H1 (cell line): ENCODE measurements around the gene SERINC5. TPM values are rescaled to one million over a fixed set of nuclear protein-coding genes. Genes with fewer than 3 reads are reported as not detected.

Source experiments
- ATF3 ChIP-seq: IDR thresholded peaks from 2 replicates; pipeline ENCODE4 v1.6.1; 2011; ENCODE audit warnings: low read depth, mild to moderate bottlenecking, low read length; ENCODE audit not compliant: insufficient read depth
- BACH1 ChIP-seq: IDR thresholded peaks from 2 replicates; pipeline ENCODE4 v1.6.1; 2012; ENCODE audit warnings: low read length, improper control_type of control experiment
- CTBP2 ChIP-seq: IDR thresholded peaks from 2 replicates; pipeline ENCODE4 v1.7.0; 2011; ENCODE audit warnings: borderline replicate concordance, mild to moderate bottlenecking, moderate library complexity, mixed read lengths, low read length; ENCODE audit not compliant: insufficient read depth, insufficient read length
- CTCF ChIP-seq, 3 experiments: IDR thresholded peaks; 1 replicate in 2 of 3; 2 replicates in 1 of 3; pipeline versions ENCODE4 v1.5.1 to v1.6.1; 2011; ENCODE audit warnings: low read length in 3 of 3, mild to moderate bottlenecking in 3 of 3, inconsistent platforms in 2 of 3, low read depth in 1 of 3, moderate library complexity in 1 of 3; ENCODE audit not compliant: insufficient read depth in 1 of 3; ENCODE audit errors: control extremely low read depth in 1 of 3
- EGR1 ChIP-seq: IDR thresholded peaks from 2 replicates; pipeline ENCODE4 v1.6.1; 2011; ENCODE audit warnings: low read depth, low read length, borderline replicate concordance
- HDAC2 ChIP-seq, 2 experiments: fragments of 300-600 bp in 1 of 2; sonication (generic) in 1 of 2; IDR thresholded peaks; 2 replicates each; pipeline ENCODE4 v1.6.1; 2011 to 2012; ENCODE audit warnings: low read depth in 2 of 2, low read length in 2 of 2, mild to moderate bottlenecking in 2 of 2, moderate library complexity in 2 of 2, borderline replicate concordance in 1 of 2, inconsistent platforms in 1 of 2
- polyA plus RNA-seq, 7 experiments: library from polyadenylated mRNA; depleted of rRNA in 3 of 7; stranded (reverse) in 5 of 7; unstranded in 2 of 7; fragments of >200 nt in 5 of 7; fragments of 200-250 nt in 2 of 7; gene quantifications; 1 replicate in 5 of 7; 2 replicates in 1 of 7; 4 replicates in 1 of 7; pipeline versions ENCODE4 v1.2.1 to v1.2.3, GENCODE V29; 2011 to 2013; ENCODE audit warnings: missing spikeins in 2 of 7, mixed read lengths in 2 of 7
- total RNA-seq: library from RNA; stranded (reverse); fragmentation: NEBNext Ultra II Directional; extraction: Animal tissue kit (Norgen Biotek cat#: 25700); gene quantifications from 2 replicates; pipeline ENCODE4 v1.2.1, GENCODE V29; 2021

SERINC5 gene
- total and polyA plus RNA-seq, 2 of the 8 experiments (the other 6 are each of a cell fraction or from before 2014, with no cell fraction given), result 32.2 to 149 TPM

GRCh38 chr5:80116000-80116399 is 139.8 kb downstream of the SERINC5 start (continued):
- TF ChIP-seq EGR1, result no peak
- TF ChIP-seq BACH1, result no peak
- TF ChIP-seq CTCF (IDR thresholded peaks at IDR 0.05; ENCODE audit: control extremely low read depth in 1 of 3, insufficient read depth in 1 of 3, low read depth in 1 of 3, low read length in 3 of 3), result no peak
- TF ChIP-seq HDAC2 (IDR thresholded peaks at IDR 0.05; ENCODE audit: borderline replicate concordance in 1 of 2, low read depth in 2 of 2, low read length in 2 of 2), result no peak
- no peak for TF ChIP-seq ATF3
- TF ChIP-seq CTBP2, result no peak
